Measurements from ENCODE around the gene MILR1.

MILR1 gene

DNA sequence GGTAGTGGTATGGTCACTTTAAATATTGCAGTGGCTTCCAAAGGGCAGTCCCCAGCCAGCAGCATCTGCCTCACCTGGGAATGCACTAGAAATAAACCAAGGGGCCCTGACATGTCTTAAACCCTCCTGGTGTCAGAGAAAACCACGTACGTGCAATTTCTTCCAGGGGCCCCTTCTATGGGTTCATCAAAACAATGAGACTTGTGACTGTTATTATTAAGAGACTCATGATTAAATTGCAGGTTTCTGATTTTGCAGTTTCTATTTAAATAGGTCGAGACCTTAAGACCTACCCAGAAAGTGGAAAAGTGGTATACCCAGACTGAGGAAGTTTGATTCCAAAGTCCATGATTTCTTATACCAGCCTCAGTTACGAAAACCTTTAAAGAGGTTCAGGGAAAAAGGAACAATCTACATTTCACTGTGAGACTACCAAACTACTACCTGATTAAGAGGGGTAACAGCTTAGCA, 48.7 kb downstream of the MILR1 start:
- CTCF ChIA-PET, result interaction anchor here (8.6 to 13.0 kb wide), 2 partner anchors 6 to 76 kb away, joined by 78 to 451 read pairs; partner anchors contain the start of genes CEP95 and DDX5
- H3K4me3 ChIP-seq (ENCODE audit: low read depth, low read length), result peak overlapping the region; percentile 88
- TF ChIP-seq, protein P1, sequence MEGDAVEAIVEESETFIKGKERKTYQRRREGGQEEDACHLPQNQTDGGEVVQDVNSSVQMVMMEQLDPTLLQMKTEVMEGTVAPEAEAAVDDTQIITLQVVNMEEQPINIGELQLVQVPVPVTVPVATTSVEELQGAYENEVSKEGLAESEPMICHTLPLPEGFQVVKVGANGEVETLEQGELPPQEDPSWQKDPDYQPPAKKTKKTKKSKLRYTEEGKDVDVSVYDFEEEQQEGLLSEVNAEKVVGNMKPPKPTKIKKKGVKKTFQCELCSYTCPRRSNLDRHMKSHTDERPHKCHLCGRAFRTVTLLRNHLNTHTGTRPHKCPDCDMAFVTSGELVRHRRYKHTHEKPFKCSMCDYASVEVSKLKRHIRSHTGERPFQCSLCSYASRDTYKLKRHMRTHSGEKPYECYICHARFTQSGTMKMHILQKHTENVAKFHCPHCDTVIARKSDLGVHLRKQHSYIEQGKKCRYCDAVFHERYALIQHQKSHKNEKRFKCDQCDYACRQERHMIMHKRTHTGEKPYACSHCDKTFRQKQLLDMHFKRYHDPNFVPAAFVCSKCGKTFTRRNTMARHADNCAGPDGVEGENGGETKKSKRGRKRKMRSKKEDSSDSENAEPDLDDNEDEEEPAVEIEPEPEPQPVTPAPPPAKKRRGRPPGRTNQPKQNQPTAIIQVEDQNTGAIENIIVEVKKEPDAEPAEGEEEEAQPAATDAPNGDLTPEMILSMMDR (IDR thresholded peaks at IDR 0.05; ENCODE audit: insufficient read depth, low read length, missing control alignments), result no peak
- no peak for DNase-seq (ENCODE audit: low read depth, low spot score)
- POLR2A ChIA-PET, result interaction anchor here (1.3 to 3.3 kb wide), 2 partner anchors 8 to 88 kb away, joined by 3 to 55 read pairs; partner anchors contain the start of genes CEP95 and DDX5

DNA sequence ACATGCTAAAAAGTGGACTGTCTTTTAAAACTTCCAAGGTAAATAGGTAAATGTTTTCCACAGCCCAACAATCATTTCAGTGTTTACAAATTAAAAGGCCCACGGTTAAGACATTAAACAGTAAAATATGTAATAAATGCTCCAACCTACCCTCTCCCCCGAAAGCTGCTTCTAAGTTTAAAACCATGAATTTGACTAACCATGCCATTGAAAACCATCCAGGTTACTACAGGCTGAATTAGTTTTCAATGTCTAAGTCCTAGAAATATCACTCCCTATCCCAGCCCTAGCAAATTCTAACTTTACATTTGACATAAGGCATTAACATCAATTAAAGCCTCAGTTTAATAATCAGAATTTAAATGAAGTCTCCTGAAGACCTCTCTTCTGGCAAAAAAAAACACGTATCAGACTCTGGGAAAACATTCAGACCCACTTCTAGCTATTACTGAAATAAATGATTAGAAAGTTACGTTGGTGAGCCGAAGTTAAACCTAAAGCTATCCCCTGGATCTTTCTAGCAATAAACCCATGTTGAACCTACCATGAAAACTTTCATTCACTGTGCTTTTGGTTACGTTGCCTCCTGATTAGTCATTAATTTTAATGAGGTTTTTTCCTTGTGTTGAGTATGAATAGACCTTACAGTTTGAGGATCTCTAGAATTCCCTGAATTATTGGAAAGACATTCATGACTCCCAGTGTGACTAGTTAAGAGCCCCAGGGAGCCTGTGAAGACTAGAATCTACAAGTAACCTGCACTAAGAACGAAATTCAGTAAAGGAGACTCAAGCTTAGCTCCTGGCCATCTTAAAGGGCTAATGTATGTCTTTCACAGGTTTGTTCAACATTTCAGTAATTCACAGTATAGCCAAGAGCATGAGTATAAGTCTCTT, 49.6 kb downstream of the MILR1 start:
- ChIA-PET CTCF (interaction anchor here (1.5 to 13.0 kb wide), 2 partner anchors 12 to 77 kb away, joined by 3 to 451 read pairs; no protein-coding TSS in a partner anchor), POLR2A (interaction anchor here (3.3 kb wide), 1 partner anchor 7 kb away, joined by 55 read pairs; the partner anchor contains the start of genes CEP95 and DDX5)
- TF ChIP-seq, protein P1 (IDR thresholded peaks at IDR 0.05; ENCODE audit: insufficient read depth, low read length, missing control alignments), result no peak
- DNase-seq (ENCODE audit: low read depth, low spot score), result no peak
- H3K4me3 ChIP-seq (ENCODE audit: low read depth, low read length), result no peak overlapping the region

DNA sequence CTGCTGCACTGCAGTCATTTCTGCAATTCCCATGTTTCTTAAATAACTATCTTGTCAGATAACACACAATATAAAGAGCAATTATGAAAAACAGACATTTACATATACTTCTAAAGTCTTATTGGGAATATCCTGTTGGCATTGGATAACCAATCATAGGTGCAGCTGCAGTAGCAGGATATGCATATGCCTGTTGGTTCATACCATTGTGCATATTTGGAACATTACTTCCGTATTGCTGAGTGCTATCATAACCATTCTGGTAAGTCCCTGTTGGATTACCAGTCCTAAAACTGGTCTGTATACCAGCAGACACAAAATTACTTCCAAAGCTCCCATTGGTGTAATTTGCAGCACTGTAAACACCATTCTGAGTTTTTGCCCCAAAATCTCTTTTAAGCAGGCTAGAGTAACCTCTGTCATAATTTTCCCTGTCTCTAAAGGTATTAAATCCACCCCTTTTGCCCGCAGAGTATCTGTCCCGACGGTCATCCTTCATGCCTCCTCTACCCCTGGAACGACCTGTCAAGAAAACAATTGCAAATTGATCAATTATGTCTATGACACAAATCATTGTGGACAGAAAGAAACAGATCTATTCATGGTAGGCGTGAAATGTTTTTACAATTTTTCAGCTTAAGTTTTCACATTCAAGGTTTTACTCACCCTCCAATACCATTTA, 51.0 kb downstream of the MILR1 start:
- ChIA-PET POLR2A (interaction anchor here (0.5 to 0.6 kb wide), 2 partner anchors 76 to 147 kb away, joined by 3 read pairs; no protein-coding TSS in a partner anchor), CTCF (interaction anchor here (8.5 to 13.0 kb wide), 2 partner anchors 7 to 79 kb away, joined by 78 to 451 read pairs; partner anchors contain the start of gene POLG2)
- DNase-seq (ENCODE audit: low read depth, low spot score), result no peak
- TF ChIP-seq, protein P1 (IDR thresholded peaks at IDR 0.05; ENCODE audit: insufficient read depth, low read length, missing control alignments), result no peak
- no peak overlapping the region for H3K4me3 ChIP-seq (ENCODE audit: low read depth, low read length)

DNA sequence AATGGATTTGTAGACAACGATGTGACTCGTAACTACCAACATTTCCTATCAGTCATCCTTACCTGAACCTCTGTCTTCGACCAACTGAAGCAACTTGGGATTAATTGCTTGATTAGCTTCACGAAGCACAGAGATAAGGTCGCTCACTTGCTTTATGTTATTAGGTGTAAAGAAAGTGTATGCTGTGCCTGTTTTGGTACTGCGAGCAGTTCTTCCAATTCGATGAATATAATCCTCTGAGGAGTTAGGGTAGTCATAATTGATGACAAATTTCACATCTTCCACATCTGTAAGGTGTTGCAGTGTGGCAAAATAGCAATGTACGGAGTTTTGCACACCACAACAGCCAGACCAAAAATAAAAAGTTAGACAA, 51.6 kb downstream of the MILR1 start:
- TF ChIP-seq, protein P1 (IDR thresholded peaks at IDR 0.05; ENCODE audit: insufficient read depth, low read length, missing control alignments), result no peak
- no peak overlapping the region for H3K4me3 ChIP-seq (ENCODE audit: low read depth, low read length)
- ChIA-PET POLR2A (interaction anchor here (0.5 kb wide), 1 partner anchor 147 kb away, joined by 3 read pairs; no protein-coding TSS in a partner anchor), CTCF (interaction anchor here (8.5 to 13.0 kb wide), 2 partner anchors 7 to 79 kb away, joined by 78 to 451 read pairs; partner anchors contain the start of gene POLG2)
- no peak for DNase-seq (ENCODE audit: low read depth, low spot score)

DNA sequence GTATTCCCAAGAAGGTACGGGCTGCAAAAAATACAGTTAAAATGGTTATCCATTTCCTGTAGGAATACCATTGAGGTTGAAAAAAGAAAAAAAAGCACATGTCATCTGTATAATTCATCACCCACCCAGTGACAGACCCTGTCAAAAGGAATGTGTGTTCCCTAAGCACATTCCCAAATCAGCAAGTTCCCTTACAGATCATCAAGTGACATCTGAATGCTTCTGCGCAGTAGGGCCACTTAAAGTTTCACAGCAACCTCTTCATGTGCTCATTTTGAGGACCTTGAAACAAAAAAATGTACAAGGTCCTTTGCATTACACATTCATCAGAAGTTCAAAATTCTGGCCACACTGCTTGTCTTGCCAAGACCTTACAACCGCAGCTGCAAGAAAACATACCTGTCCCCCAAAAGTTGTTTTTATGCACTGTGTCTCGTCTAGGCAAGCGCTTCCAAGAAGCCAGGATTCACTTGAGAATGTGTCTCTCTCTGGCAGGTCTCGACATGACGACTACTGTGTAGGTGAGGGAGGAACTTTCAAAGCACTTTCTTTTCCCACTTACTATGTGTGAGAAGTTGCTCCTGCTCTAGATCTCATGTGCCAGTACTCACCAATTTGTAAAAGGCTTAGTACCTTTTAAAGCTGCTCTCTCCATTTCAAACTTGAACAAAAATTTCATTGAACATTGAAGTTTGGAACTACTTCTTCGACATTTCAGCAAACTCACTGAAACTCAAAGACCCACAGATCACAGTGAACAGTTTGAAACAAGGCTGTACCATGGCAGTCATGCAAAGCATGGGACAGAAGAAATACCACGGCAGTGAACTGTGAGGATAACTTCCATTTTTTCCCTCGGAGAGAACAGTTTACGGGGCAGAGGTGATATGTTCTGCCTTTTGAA, 52.2 kb downstream of the MILR1 start:
- TF ChIP-seq, protein P1 (IDR thresholded peaks at IDR 0.05; ENCODE audit: insufficient read depth, low read length, missing control alignments), result no peak
- H3K4me3 ChIP-seq (ENCODE audit: low read depth, low read length), result no peak overlapping the region
- no peak for DNase-seq (ENCODE audit: low read depth, low spot score)
- ChIA-PET CTCF (interaction anchor here (7.4 to 13.0 kb wide), 3 partner anchors 8 to 80 kb away, joined by 78 to 451 read pairs (median 88); partner anchors contain the start of gene POLG2), POLR2A (no interaction called here)

Measured in AG04449 (cell line).